Fibroblast of villous mesenchyme (primary cell): ENCODE measurements around the gene SNAPC2. TPM values are rescaled to one million over a fixed set of nuclear protein-coding genes. Genes with fewer than 3 reads are reported as not detected.

Source experiments
- DNase-seq: peaks from one replicate; pipeline ENCODE4 v3.0.0-alpha.2; 2010; ENCODE audit warnings: low read depth
- H3K4me3 ChIP-seq: 2 replicates; pipeline ENCODE4 v1.5.1; 2011; ENCODE audit warnings: low read depth, mild to moderate bottlenecking, low read length
- total RNA-seq: library from RNA; depleted of rRNA; stranded (reverse); fragments of >200 nt; gene quantifications from 2 replicates; pipeline ENCODE4 v1.2.3, GENCODE V29; 2012
- TF ChIP-seq, protein P1 (sequence below): IDR thresholded peaks from 2 replicates; pipeline ENCODE4 v1.5.1; 2012; ENCODE audit warnings: low read depth, mild to moderate bottlenecking, low read length; ENCODE audit not compliant: insufficient read depth

Gene SNAPC2
- total RNA-seq, 1 donor = 17.7 TPM

DNA sequence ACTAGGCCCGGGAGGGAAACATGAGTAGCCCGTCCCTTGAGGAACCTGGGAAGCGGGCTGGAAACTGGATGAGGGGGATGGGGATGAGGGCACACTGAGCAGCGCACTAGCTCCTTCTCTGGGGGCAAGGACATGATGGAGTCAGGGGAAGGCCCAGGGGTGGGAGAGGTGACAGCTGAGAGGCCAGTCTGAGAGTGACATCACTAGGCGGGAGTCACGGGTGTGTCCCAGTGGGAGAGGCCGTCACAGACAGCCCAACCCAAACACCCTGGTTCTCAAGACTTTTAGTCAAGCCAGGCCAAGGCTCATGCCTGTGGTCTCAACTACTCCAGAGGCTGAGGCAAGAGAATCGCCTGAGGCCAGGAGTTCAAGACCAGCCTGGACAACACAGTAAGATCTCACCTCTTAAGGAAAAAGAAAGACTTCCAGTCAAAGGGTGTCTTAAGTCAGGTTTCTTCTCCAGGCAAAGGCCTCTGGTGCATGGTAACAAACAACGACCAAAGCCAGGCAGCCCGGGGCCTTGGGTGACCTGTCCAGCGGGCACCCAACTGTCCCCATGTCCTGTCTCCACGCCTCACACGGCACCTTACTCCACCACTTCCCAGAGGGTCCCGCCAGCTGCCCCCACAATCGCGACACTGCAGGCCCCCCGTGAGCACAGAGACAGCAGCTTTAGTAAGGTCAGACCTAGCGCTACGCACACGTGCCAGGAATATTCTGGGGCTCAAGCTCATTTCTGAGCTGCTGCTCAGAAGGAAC lies 48.8 kb downstream of the SNAPC2 start:
- peak; percentile 10 for DNase-seq
- TF ChIP-seq, protein P1, sequence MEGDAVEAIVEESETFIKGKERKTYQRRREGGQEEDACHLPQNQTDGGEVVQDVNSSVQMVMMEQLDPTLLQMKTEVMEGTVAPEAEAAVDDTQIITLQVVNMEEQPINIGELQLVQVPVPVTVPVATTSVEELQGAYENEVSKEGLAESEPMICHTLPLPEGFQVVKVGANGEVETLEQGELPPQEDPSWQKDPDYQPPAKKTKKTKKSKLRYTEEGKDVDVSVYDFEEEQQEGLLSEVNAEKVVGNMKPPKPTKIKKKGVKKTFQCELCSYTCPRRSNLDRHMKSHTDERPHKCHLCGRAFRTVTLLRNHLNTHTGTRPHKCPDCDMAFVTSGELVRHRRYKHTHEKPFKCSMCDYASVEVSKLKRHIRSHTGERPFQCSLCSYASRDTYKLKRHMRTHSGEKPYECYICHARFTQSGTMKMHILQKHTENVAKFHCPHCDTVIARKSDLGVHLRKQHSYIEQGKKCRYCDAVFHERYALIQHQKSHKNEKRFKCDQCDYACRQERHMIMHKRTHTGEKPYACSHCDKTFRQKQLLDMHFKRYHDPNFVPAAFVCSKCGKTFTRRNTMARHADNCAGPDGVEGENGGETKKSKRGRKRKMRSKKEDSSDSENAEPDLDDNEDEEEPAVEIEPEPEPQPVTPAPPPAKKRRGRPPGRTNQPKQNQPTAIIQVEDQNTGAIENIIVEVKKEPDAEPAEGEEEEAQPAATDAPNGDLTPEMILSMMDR = no peak
- H3K4me3 ChIP-seq = no peak overlapping the region

DNA sequence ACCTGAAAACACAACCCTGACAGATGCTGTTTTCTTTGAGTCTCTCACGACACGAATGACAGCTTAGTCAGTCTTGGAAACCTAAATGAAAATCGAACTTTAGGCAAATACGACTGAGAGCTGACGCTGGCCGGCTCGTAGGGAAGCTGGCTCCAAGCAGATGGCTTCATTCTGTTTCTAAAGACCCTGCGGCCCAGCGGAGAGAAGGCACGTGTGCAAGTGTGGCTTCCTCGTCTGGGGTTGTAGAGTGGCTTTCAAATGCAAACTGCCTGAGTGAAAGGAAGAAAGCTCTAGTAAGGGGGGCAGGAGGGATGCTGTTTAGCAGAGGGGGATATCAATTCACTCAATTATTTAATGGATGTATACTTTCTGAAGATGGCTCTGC lies 49.4 kb downstream of the SNAPC2 start:
- DNase-seq = no peak
- TF ChIP-seq, protein P1 = no peak
- no peak overlapping the region for H3K4me3 ChIP-seq

DNA sequence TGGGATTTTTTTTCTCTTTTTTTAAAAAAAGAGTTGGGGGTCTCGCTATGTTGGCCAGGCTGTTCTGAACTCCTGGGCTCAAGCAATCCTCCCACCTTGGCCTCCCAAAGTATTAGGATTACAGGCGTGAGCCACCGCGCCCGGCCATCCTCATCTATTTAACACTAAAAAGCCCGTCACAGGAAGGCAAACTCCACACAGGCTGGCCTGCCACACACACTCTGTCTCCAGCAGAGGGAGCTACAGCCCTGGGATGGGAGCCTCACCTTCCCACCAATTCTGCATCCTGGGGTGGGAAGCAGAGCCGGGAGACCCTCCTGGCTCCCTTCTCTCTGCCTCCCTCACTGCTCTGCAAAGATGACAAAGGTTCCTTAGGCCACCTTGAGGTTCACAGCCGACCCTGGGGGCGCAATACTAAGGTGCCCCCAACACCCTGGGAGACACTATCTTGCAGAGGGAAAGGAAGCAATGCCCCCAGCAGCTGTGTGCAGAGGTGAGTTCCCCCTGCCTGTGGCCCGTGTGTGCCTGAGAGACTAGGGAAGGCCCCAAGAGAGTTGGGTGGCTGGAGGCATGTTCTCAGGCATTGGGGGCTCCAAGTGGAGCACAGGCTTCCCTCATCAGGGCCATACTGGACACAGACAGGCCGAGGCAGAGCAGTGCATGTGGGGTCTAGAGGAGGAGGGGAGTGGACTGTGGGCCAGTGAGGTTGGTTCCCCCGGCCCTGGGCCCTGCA lies 50.7 kb downstream of the SNAPC2 start:
- peak; percentile 38 for DNase-seq
- no peak overlapping the region for H3K4me3 ChIP-seq
- TF ChIP-seq, protein P1 = peak; percentile 87

DNA sequence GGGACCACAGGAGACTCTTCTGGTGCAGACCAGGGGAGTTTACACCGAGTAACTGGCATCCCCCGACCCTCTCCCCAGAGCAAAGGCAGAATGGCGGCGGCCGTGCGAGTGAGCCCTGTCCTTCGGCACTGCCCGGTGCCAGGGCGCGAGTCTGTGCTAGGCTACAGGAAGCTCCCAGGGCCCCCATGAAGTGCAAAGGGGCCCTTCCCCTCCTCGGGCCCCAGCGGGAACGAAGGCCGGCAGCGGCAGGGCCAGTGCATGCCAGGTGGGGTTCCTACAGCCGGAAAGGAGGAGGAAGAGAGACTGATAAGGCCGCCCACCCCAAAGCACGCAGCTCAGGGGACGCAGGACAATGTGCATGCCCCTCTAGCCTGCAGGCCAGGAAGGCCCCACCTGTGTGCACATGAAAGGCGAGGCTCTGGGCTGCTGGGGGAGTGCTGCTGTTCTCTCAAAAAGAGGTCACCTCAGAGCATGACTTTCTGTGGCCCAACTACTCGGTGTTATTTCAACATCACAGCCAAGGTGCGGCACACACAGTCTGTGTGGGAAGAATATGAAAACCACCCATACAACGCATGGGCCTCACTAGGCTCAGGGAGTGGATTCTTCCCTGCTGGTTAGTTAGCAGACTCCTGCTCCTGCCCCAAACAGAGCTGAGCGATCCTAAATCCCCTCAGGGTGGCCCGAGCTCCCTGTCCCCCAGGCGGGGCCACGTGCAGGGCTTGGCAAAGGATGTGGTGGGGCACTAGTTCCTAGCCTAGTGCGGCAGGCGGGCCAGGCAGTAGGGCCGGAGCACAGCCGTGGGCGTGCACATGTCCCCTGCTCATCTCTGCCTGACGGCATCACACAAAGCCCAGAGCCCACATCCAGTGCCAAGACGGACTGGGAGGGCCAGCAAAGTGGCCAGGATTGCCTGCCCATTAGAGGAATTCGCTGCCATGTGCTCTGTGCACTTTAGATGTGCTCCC lies 51.7 kb downstream of the SNAPC2 start:
- TF ChIP-seq, protein P1 = no peak
- no peak for DNase-seq
- no peak overlapping the region for H3K4me3 ChIP-seq

Other genes with a start within 250 kb of the SNAPC2 start
- not detected in 2 replicates for gene MCEMP1, start 243.2 kb upstream of the SNAPC2 start, total RNA-seq
- 29.0 and 29.8 TPM in 2 replicates for gene TRAPPC5, start 239.5 kb upstream of the SNAPC2 start, total RNA-seq
- gene FCER2, start 218.2 kb upstream of the SNAPC2 start, total RNA-seq = not detected in 2 replicates
- not detected in 2 replicates for gene CLEC4G, start 188.2 kb upstream of the SNAPC2 start, total RNA-seq
- gene CD209, start 172.8 kb upstream of the SNAPC2 start, total RNA-seq = not detected in 2 replicates
- gene CLEC4M, start 157.1 kb upstream of the SNAPC2 start, total RNA-seq = under 0.01 TPM in 1 of 2 replicates, not detected in the other
- gene EVI5L, start 90.1 kb upstream of the SNAPC2 start, total RNA-seq = 24.8 and 25.5 TPM in 2 replicates
- gene PRR36, start 45.9 kb upstream of the SNAPC2 start, total RNA-seq = under 0.01 TPM in 1 of 2 replicates, not detected in the other
- 6.0 and 7.4 TPM in 2 replicates for gene LRRC8E, start 31.8 kb upstream of the SNAPC2 start, total RNA-seq
- 12.1 and 12.2 TPM in 2 replicates for gene MAP2K7, start 16.5 kb upstream of the SNAPC2 start, total RNA-seq
- 0.86 and 0.97 TPM in 2 replicates for gene TGFBR3L, start 5.5 kb upstream of the SNAPC2 start, total RNA-seq
- gene CTXN1, start 5.8 kb downstream of the SNAPC2 start, total RNA-seq = 1.9 and 3.0 TPM in 2 replicates
- 57.9 and 58.6 TPM in 2 replicates for gene TIMM44, start 23.3 kb downstream of the SNAPC2 start, total RNA-seq
- 20.3 and 26.8 TPM in 2 replicates for gene ELAVL1, start 85.3 kb downstream of the SNAPC2 start, total RNA-seq
- gene CCL25, start 132.4 kb downstream of the SNAPC2 start, total RNA-seq = not detected in 2 replicates
- gene FBN3, start 229.3 kb downstream of the SNAPC2 start, total RNA-seq = not detected in 2 replicates